Left colon (tissue), 2 donors: Measurements from ENCODE around the gene STPG3. TPM values are rescaled to one million over a fixed set of nuclear protein-coding genes. Genes with fewer than 3 reads are reported as not detected.
A peak's percentile ranks its signal among the peaks of the same experiment; 100 is the strongest.
"Not testable (repeated sequence)": the region's sequence is repeated elsewhere in the genome, so short reads cannot be mapped to it uniquely, and the experiment has no call there.

Experiments used
- ATAC-seq: fragments of 200-7000 bp; cut with Tn5 transposase; one replicate; pipeline ENCODE4 v1.9.1; 2020; ENCODE audit warnings: mild to moderate bottlenecking, moderate library complexity
- DNase-seq, 2 donors: peaks; one replicate each; pipeline ENCODE4 v3.0.0-alpha.2; 2020
- intact Hi-C, 2 donors: fragments of 100-400 bp; cut with DNase I in 1 of 2; cut with micrococcal nuclease in 1 of 2; formaldehyde crosslinking; loops; one replicate each; pipeline versions ENCODE4 v1.11.2 to v1.14.0; 2022; cut with DNase I, micrococcal nuclease
- total RNA-seq, 2 donors: library from RNA; stranded (reverse); fragmentation: NEBNext Ultra II Directional; extraction: Animal tissue kit (Norgen Biotek cat#: 25700); gene quantifications; one replicate each; pipeline ENCODE4 v1.2.1, GENCODE V29; 2021
- donor health status: DM: no; HTN: no; CAD: no.
- donor health status: DM: yes; HTN: yes; CAD: no.

STPG3 gene
- total RNA-seq, 2 donors from 2014 or later = not detected

GRCh38 chr9:137253717-137254623 is 2.9 kb downstream of the STPG3 start:
- intact Hi-C loops = no loop called here
- DNase-seq = no peak

GRCh38 chr9:137254624-137255447 is 3.8 kb downstream of the STPG3 start, which contains the start of gene NELFB:
Gene NELFB (plus strand): TSS chr9:137255327.
- ATAC-seq (peak; percentile 84), DNase-seq (peak; percentile 90 to 96)
- intact Hi-C loops = no loop called here

More at GRCh38 chr9:137253717-137254623, 2.9 kb downstream of the STPG3 start:
- peak; percentile 49 for ATAC-seq

GRCh38 chr9:137255448-137256114 is 4.5 kb downstream of the STPG3 start:
- ATAC-seq = peak; percentile 37
- DNase-seq = peak in 1 of 2 donors; percentile 72
- intact Hi-C loops = no loop called here

GRCh38 chr9:137256362-137256761 is 5.3 kb downstream of the STPG3 start:
- intact Hi-C loops = no loop called here
- ATAC-seq (no peak), DNase-seq (no peak)

DNA sequence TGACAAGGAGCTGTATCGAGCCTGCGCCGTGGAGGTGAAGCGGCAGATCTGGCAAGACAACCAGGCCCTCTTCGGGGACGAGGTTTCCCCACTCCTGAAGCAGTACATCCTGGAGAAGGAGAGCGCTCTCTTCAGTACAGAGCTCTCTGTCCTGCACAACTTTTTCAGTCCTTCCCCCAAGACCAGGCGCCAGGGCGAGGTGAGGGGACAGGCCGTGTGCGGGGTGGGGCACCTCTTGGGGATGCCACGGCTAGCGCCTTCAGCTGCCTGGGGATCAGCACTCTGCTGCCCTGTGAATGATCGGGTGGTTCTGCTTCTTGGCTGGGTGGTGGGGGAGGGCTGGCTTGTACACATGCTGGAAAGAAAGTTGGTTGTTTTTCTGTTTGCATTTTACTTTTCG is 5.8 kb downstream of the STPG3 start:
- DNase-seq (no peak), ATAC-seq (no peak)
- intact Hi-C loops = no loop called here

DNA sequence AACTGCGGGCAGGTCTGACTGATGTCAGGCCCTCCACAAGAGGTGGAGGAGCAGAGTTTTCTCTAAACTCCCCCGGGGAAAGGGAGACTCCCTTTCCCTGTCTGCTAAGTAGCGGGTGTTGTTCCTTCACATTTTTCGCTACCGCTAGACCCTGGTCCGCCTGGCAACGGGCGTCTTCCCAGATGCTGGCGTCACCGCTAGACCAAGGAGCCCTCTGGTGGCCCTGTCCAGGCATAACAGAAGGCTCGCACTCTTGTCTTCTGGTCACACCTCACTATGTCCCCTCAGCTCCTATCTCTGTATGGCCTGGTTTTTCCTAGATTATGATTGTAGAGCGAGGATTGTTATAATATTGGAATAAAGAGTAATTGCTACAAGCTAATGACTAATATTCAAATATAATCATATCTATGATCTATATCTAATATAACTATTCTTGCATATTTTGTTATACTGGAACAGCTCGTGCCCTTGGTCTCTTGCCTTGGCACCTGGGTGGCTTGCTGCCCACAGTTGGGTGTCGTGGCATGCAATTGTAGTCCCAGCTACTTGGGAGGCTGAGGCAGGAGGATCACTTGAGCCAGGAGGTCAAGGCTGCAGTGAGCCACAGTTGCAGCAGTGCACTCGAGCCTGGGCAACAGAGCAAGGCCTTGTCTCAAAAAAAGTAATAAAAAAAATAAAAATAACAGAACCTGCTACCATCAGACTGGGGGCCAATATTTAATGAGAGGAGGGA is 11.3 kb downstream of the STPG3 start:
- ATAC-seq = peak; percentile 32
- intact Hi-C loops = not testable (repeated sequence)
- peak in 1 of 2 donors; percentile 28 for DNase-seq

- DNase-seq (no peak), ATAC-seq (peak; percentile 9)
These were observed 11.8 kb downstream of the STPG3 start for GRCh38 chr9:137262909-137263285.

DNA sequence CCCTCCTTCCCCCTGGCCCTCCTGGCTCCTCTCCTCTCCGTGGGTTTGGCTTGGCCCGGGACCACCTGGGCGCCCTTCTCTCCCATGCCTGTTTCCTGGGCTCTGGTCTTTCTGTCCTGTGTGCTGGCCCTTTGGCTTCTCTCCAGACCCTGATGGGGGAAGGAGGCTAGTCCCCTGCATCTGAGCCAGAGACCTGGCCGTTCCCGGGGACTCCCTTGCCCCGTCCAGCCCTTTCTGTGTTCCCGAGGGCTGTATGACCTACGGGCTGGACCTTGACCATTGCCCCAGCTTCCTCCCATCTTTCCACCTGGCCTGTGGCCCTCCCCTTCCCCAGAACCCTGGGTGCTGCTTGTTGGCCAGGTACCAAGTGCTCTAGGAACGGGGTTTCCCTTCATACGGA is 12.4 kb downstream of the STPG3 start:
- intact Hi-C loops = no loop called here
- no peak for ATAC-seq
- no peak for DNase-seq

More at GRCh38 chr9:137262909-137263285, 11.8 kb downstream of the STPG3 start:
- intact Hi-C loops = no loop called here

DNA sequence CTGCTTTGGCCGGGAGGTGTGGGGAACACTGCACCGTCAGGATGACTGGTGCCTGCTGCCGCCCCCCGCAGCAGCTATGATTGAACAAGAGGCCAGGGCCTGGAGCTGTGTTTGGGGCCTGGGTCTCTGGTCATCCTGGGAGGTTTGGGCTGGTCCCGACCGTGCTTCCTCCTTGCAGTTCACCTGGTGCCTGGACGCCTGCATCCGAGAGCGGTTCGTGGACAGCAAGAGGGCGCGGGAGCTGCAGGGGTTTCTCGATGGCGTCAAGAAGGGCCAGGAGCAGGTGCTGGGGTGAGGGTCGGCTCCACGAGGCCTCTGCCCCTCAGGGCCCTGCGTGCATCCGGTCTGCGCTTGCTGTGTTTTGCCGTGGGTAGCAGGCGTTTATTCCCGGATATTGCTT is 13.0 kb downstream of the STPG3 start:
- intact Hi-C loops = no loop called here
- DNase-seq (no peak), ATAC-seq (no peak)

DNA sequence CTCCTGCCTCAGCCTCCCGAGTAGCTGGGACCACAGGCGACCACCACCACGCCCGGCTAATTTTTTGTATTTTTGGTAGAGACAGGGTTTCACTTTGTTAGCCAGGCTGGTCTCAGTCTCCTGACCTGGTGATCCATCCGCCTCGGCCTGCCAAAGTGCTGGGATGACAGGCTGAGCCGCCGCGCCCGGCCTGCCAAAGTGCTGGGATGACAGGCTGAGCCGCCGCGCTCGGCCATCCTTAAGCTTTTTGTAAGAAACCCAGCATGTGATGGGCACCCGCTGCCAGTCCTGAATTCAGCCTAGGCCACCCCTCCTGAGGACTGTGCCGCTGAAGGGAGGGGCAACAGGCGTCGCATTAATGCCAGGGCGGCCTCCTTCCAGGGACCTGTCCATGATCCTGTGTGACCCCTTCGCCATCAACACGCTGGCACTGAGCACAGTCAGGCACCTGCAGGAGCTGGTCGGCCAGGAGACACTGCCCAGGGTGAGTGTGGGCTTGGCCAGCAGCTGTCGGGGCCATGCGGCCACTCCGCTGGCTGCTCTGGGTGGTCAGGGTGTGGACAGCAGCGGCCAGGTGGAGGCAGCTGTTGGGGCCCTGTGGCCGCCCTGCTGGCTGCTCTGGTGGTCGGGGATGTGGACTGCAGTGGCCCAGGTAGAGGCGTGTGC is 14.5 kb downstream of the STPG3 start:
- intact Hi-C loops = no loop called here
- no peak for DNase-seq
- no peak for ATAC-seq

GRCh38 chr9:137266162-137266527 is 15.1 kb downstream of the STPG3 start:
- ATAC-seq (no peak), DNase-seq (no peak)
- intact Hi-C loops = no loop called here

- no peak for ATAC-seq
- intact Hi-C loops = no loop called here
- DNase-seq = no peak
These were observed 15.7 kb downstream of the STPG3 start for GRCh38 chr9:137266585-137267453.

- no peak for DNase-seq
- intact Hi-C loops = no loop called here
These were observed 16.9 kb downstream of the STPG3 start for GRCh38 chr9:137267933-137268355.

DNA sequence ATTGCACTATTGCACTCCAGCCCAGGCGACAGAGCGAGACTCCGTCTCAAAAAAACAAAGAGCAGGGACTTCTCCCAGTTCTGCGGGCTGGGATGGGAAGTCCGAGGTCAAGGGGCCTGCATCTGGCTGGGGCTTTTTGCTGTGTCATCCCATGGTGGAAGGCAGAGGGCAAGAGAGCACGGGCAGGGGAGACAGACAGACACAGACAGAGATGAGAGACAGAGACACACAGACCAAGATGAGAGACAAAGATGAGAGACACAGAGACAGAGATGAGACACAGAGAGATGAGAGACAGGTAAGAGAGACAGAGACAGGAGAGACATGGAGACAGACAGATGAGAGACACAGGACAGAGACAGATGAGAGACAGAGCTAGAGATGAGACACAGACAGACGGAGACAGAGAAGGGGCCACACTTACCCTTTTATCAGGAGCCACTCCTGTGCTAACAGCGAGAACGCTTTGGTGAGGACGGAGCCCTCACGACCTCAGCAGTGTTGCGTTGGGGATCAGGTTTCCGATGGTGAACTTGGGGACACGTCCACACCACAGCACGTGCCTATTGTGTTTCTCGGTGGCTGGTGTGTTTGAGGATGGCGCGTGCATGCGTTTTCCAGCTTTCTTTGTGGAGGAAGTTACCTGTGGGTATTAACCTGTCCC is 17.6 kb downstream of the STPG3 start:
- no peak for ATAC-seq
- no peak for DNase-seq
- intact Hi-C loops = no loop called here

More at GRCh38 chr9:137267933-137268355, 16.9 kb downstream of the STPG3 start:
- no peak for ATAC-seq

DNA sequence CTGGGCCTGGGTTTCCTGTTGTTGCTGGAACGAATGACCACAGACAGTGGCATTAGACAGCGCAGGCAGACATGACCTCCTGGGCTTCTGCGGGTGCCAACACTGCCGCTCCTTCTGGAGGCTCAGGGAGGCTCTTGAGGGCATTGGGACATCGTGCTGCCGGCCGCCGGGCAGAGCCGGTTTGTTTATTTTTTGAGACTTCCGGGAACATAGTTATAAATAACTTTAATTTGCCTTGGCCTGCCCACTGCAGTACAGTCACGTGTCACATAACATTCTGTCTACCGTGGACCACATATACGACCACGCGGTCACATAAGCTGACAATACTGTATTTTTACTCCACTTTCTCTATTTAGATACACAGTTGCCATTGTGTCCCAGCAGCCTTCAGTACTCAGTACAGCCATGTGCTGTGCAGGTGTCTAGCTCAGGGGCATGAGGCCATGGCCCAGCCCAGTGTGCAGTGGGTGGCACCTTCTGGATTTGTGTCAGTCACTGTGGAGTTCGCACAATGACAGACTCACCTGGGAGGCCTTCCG is 18.2 kb downstream of the STPG3 start:
- ATAC-seq (peak; percentile 83), DNase-seq (peak; percentile 76 to 83)
- intact Hi-C loops = no loop called here

GRCh38 chr9:137270929-137271695 is 20.0 kb downstream of the STPG3 start:
- DNase-seq (no peak), ATAC-seq (no peak)
- intact Hi-C loops = no loop called here
